H1 (cell line): ENCODE results near the gene KCTD17. TPM values are rescaled to one million over a fixed set of nuclear protein-coding genes. Genes with fewer than 3 reads are reported as not detected.

Experiments
- ASH2L ChIP-seq: fragments of 200-600, 300-600 bp; sonication (generic); IDR thresholded peaks from one replicate; pipeline ENCODE4 v1.7.1; 2017; ENCODE audit warnings: low read length
- BCL11A ChIP-seq, 2 experiments: IDR thresholded peaks; one replicate each; pipeline ENCODE4 v1.6.1; 2011; ENCODE audit warnings: low read depth in 2 of 2, low read length in 2 of 2, mild to moderate bottlenecking in 2 of 2
- CBX8 ChIP-seq: fragments of 300-800, 300-1000 bp; sonication (generic); IDR thresholded peaks from 2 replicates; pipeline ENCODE4 v1.7.1; 2016; ENCODE audit warnings: low read depth, low read length, borderline replicate concordance
- CHD7 ChIP-seq: fragments of 300-600 bp; sonication (generic); IDR thresholded peaks from 2 replicates; pipeline ENCODE4 v1.7.1; 2012; ENCODE audit warnings: low read length, moderate library complexity, mild to moderate bottlenecking, inconsistent platforms; ENCODE audit not compliant: insufficient replicate concordance
- KDM4A ChIP-seq: IDR thresholded peaks from one replicate; pipeline ENCODE4 v1.7.1; 2012; ENCODE audit warnings: low read depth, mild to moderate bottlenecking, moderate library complexity, low read length, inconsistent platforms; ENCODE audit not compliant: severe bottlenecking
- MAFK ChIP-seq: IDR thresholded peaks from 2 replicates; pipeline ENCODE4 v1.6.1; 2012; ENCODE audit warnings: low read depth, mild to moderate bottlenecking, improper control_type of control experiment, low read length
- PHF8 ChIP-seq: fragments of 200-600 bp; sonication (generic); conservative IDR thresholded peaks from 2 replicates; pipeline ENCODE4 v1.7.1; 2012; ENCODE audit warnings: low read depth, mild to moderate bottlenecking, inconsistent platforms, low read length, moderate library complexity
- POU5F1 ChIP-seq: IDR thresholded peaks from 2 replicates; pipeline ENCODE4 v1.6.1; 2011; ENCODE audit warnings: low read depth, mild to moderate bottlenecking, low read length, moderate library complexity
- RXRA ChIP-seq: IDR thresholded peaks from 2 replicates; pipeline ENCODE4 v1.6.1; 2011; ENCODE audit warnings: low read depth, mild to moderate bottlenecking, low read length, moderate library complexity; ENCODE audit not compliant: insufficient read depth
- SRF ChIP-seq: IDR thresholded peaks from 2 replicates; pipeline ENCODE4 v1.6.1; 2011; ENCODE audit warnings: mild to moderate bottlenecking, low read depth, low read length, moderate library complexity
- USF2 ChIP-seq: IDR thresholded peaks from 2 replicates; pipeline ENCODE4 v1.6.1; 2011; ENCODE audit warnings: low read length, improper control_type of control experiment
- polyA plus RNA-seq, 7 experiments: library from polyadenylated mRNA; depleted of rRNA in 3 of 7; stranded (reverse) in 5 of 7; unstranded in 2 of 7; fragments of >200 nt in 5 of 7; fragments of 200-250 nt in 2 of 7; gene quantifications; 1 replicate in 5 of 7; 2 replicates in 1 of 7; 4 replicates in 1 of 7; pipeline versions ENCODE4 v1.2.1 to v1.2.3, GENCODE V29; 2011 to 2013; ENCODE audit warnings: missing spikeins in 2 of 7, mixed read lengths in 2 of 7
- total RNA-seq: library from RNA; stranded (reverse); fragmentation: NEBNext Ultra II Directional; extraction: Animal tissue kit (Norgen Biotek cat#: 25700); gene quantifications from 2 replicates; pipeline ENCODE4 v1.2.1, GENCODE V29; 2021

KCTD17 gene
- total and polyA plus RNA-seq, 2 of the 8 experiments (the other 6 are each of a cell fraction or from before 2014, with no cell fraction given), result 39.4 to 44.0 TPM

- TF ChIP-seq CHD7, result no peak
- no peak for TF ChIP-seq PHF8
- TF ChIP-seq RXRA, result no peak
- TF ChIP-seq ASH2L, result no peak
- no peak for TF ChIP-seq MAFK
- TF ChIP-seq POU5F1, result no peak
- no peak for TF ChIP-seq SRF
- TF ChIP-seq BCL11A (IDR thresholded peaks at IDR 0.05; ENCODE audit: low read depth in 2 of 2, low read length in 2 of 2), result no peak
- no peak for TF ChIP-seq USF2
- TF ChIP-seq KDM4A, result peak; percentile 85
- no peak for TF ChIP-seq CBX8
Measured at GRCh38 chr22:37068859-37069258, 17.3 kb downstream of the KCTD17 start (continued).
